ENCODE measurements around the gene SGPL1. TPM values are rescaled to one million over a fixed set of nuclear protein-coding genes. Genes with fewer than 3 reads are reported as not detected.
A peak's percentile ranks its signal among the peaks of the same experiment; 100 is the strongest.

SGPL1 gene
- total RNA-seq, 6 experiments from 2014 or later: 33.2 to 50.1 (median 38.0) TPM

- TF ChIP-seq CTCF (IDR thresholded peaks at IDR 0.05) (no peak), POLR2A (IDR thresholded peaks at IDR 0.05) (no peak)
Observed at GRCh38 chr10:70879207-70879606, 63.5 kb downstream of the SGPL1 start.

GRCh38 chr10:70880077-70880534 is 64.4 kb downstream of the SGPL1 start:
- H3K36me3 ChIP-seq: peaks cover 0 to 46% (median 20%) of the 10 kb centered on the region in 4 donors
- ATAC-seq: peak; percentile 91 to 98 (median 95)
- no peaks in the 10 kb centered on the region for H3K27me3 ChIP-seq
- intact Hi-C loops (cut with DNase I): loop anchor here (5.0 kb wide), 1 partner anchor 68 kb away; no protein-coding TSS in a partner anchor
- peaks cover 0 to 14% (median 3%) of the 10 kb centered on the region in 4 donors for H3K4me1 ChIP-seq
- no peaks in the 10 kb centered on the region for H3K9me3 ChIP-seq
- H3K4me3 ChIP-seq: no peak overlapping the region
- peak; percentile 71 to 85 (median 73) for DNase-seq
- TF ChIP-seq CTCF (IDR thresholded peaks at IDR 0.05) (peak; percentile 92 to 97 (median 93)), POLR2A (IDR thresholded peaks at IDR 0.05) (no peak)
- WGBS (ENCODE audit: insufficient coverage, low coverage, low lambda C conversion rate, missing lambda C conversion rate): 3% methylated on average over 4 of the region's 4 CpGs
- H3K27ac ChIP-seq: peak overlapping the region in 1 of 3 donors; percentile 34

More at GRCh38 chr10:70879207-70879606, 63.5 kb downstream of the SGPL1 start:
- Histone ChIP-seq H3K4me3 (no peak overlapping the region), H3K27ac (no peak overlapping the region), H3K4me1 (peaks cover 0 to 5% (median 0%) of the 10 kb centered on the region in 4 donors), H3K27me3 (no peaks in the 10 kb centered on the region), H3K9me3 (no peaks in the 10 kb centered on the region), H3K36me3 (peaks cover 0 to 37% (median 14%) of the 10 kb centered on the region in 4 donors)
- DNase-seq (no peak), ATAC-seq (peak in 2 of 4 donors; percentile 3 to 12)
- intact Hi-C loops (cut with DNase I): no loop called here
- 14% methylated on average over 1 of the region's 1 CpG for WGBS (ENCODE audit: insufficient coverage, low coverage, low lambda C conversion rate, missing lambda C conversion rate)

GRCh38 chr10:70884741-70885140 is 69.0 kb downstream of the SGPL1 start:
- Histone ChIP-seq H3K4me3 (peak overlapping the region in 1 of 3 donors; percentile 38), H3K4me1 (peaks cover 0 to 35% (median 10%) of the 10 kb centered on the region in 4 donors), H3K27me3 (no peaks in the 10 kb centered on the region), H3K27ac (peak overlapping the region in 2 of 3 donors; percentile 95 to 100), H3K36me3 (peaks cover 0 to 38% (median 17%) of the 10 kb centered on the region in 4 donors), H3K9me3 (no peaks in the 10 kb centered on the region)
- TF ChIP-seq POLR2A (IDR thresholded peaks at IDR 0.05) (no peak), CTCF (IDR thresholded peaks at IDR 0.05) (no peak)
- DNase-seq (no peak), ATAC-seq (no peak)
- intact Hi-C loops (cut with DNase I): loop anchor here (5.0 kb wide), 1 partner anchor 72 kb away; no protein-coding TSS in a partner anchor
- 80% methylated on average over 1 of the region's 1 CpG for WGBS (ENCODE audit: insufficient coverage, low coverage, low lambda C conversion rate, missing lambda C conversion rate)

- Histone ChIP-seq H3K9me3 (no peaks in the 10 kb centered on the region), H3K4me1 (peaks cover 0 to 40% (median 10%) of the 10 kb centered on the region in 4 donors), H3K4me3 (peak overlapping the region in 2 of 3 donors; percentile 38 to 85), H3K27ac (peak overlapping the region; percentile 93 to 100 (median 95)), H3K27me3 (no peaks in the 10 kb centered on the region), H3K36me3 (peaks cover 0 to 38% (median 17%) of the 10 kb centered on the region in 4 donors)
- intact Hi-C loops (cut with DNase I): no loop called here
- ATAC-seq (no peak), DNase-seq (no peak)
- WGBS (ENCODE audit: insufficient coverage, low coverage, low lambda C conversion rate, missing lambda C conversion rate): 63% methylated on average over 1 of the region's 4 CpGs
- TF ChIP-seq CTCF (IDR thresholded peaks at IDR 0.05) (no peak), POLR2A (IDR thresholded peaks at IDR 0.05) (no peak)
Observed at GRCh38 chr10:70885481-70885880, 69.7 kb downstream of the SGPL1 start.
